Stimulated activated CD8-positive, alpha-beta memory T cell treated with anti-CD3 and anti-CD28 coated beads, Interleukin-2, amount 100 ng/mL, for 1 hour (primary cell): Measurements from ENCODE around the gene KRTAP12-2.
"Not testable (repeated sequence)": the region's sequence is repeated elsewhere in the genome, so short reads cannot be mapped to it uniquely, and the experiment has no call there.

Experiments used
- DNase-seq, 2 donors: peaks; one replicate each; pipeline ENCODE4 v3.0.0-alpha.2; 2020; ENCODE audit warnings: low read depth in 2 of 2

The KRTAP12-2 gene

DNA sequence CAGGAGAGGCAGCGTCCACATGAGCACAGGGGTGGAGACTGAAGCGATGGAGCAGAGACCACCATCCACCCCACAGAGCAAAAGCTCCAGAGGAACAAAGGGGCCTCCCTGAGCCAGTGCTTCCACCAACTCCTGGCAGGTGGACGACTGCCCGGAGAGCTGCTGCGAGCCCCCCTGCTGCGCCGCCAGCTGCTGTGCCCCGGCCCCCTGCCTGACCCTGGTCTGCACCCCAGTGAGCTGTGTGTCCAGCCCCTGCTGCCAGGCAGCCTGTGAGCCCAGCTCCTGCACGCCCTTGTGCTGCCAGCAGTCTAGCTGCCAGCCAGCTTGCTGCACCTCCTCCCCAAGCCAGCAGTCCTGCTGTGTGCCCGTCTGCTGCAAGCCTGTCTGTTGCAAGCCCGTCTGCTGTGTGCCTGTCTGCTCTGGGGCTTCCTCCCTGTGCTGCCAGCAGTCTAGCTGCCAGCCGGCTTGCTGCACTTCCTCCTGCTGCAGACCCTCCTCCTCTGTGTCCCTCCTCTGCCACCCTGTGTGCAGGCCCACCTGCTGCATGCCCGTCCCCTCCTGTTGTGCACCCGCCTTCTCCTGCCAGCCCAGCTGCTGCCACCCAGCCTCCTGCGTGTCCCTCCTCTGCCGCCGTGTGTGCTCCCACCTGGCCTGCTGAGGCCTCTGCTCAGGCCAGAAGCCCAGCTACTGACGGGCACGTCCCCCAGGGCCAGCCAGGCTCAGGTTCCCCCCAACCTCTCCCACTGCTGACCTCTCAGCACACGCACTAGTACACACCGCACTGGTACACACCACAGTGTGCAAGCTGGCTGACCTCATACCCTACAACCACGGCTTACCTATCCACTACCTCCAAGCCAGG, 35.6 kb upstream of the KRTAP12-2 start:
- DNase-seq = no peak

DNA sequence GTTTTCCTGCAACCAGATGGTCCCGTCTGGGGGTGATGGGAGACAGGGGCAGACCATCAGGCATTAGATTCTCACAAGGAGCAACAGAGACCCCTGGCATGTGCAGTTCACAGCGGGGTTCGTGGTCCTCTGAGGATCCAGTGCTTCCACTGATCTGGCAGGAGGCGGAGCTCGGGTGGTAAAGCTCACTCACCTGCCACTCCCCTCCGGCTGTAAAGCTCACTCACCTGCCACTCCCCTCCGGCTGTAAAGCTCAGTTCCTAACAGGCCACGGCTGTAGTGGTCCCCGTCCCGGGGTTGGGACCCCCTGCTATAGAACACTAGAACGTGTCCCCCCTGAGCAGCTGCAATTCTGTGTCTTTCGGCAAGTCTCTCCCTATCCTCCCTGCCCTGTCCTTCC, 34.8 kb upstream of the KRTAP12-2 start:
- no peak for DNase-seq

- DNase-seq = no peak
These were observed 34.3 kb upstream of the KRTAP12-2 start for GRCh38 chr21:44701023-44701400.

DNA sequence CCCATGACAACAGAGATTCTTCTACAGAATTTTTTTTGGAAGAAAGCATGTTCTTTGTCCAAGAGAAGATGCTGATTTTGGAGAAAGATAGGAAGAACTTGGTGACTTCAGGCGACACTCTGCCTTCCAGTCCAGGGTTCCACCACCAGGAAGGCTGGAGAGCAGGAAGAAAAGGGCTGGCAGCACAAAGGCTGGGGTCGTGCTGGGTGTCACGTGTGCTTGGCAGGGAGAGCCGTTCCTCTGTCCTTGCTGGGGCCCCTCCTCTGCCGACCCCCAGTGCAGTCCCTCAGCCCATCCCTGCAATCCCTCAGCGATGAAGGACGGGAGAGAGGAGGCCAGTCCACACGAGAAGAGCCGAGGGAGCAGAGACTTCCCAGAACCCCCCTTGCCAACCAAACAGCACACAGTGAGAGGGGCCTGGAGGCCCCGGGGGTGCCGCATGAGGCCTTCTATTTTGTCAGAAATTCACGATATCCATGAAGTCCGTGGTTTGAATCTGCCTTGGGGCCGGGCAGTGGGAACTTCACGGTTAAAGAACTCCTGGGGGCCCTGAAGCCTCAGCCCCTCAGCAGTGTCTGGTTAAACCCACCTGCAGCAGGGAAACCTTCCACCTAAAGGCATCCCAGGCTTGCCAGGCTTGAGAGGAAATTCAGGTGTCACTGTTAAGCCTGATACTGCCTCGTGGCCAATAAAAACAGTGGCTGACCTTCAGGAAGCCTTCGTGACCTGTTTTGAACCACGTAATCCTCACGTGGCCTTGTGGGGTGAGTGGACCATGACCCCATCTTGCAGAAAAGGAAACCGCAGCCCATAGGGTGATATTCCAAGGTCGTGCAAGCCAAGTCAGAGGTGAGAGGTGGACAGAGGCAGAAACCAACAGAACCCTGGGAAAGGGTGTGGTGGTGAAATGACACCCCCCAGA, 33.6 kb upstream of the KRTAP12-2 start:
- DNase-seq = no peak

GRCh38 chr21:44699502-44700001, 32.8 kb upstream of the KRTAP12-2 start:
- DNase-seq = no peak

GRCh38 chr21:44697811-44698734, 31.3 kb upstream of the KRTAP12-2 start:
- no peak for DNase-seq

DNA sequence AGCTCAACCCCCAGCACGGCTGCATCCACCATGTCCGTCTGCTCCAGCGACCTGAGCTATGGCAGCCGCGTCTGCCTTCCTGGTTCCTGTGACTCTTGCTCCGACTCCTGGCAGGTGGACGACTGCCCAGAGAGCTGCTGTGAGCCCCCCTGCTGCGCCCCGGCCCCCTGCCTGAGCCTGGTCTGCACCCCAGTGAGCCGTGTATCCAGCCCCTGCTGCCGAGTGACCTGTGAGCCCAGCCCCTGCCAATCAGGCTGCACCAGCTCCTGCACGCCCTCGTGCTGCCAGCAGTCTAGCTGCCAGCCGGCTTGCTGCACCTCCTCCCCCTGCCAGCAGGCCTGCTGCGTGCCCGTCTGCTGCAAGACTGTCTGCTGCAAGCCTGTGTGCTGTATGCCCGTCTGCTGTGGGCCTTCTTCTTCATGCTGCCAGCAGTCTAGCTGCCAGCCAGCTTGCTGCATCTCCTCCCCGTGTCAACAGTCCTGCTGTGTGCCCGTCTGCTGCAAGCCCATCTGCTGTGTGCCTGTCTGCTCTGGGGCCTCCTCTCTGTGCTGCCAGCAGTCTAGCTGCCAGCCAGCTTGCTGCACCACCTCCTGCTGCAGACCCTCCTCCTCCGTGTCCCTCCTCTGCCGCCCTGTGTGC, 30.6 kb upstream of the KRTAP12-2 start, which contains the start of gene KRTAP10-12:
TSS of gene KRTAP10-12 (plus strand) at position 1 of the 639 bp plus-strand sequence. CDS start at position 31, 30 bp downstream.
- DNase-seq = not testable (repeated sequence)

GRCh38 chr21:44696572-44696971, 29.8 kb upstream of the KRTAP12-2 start:
- DNase-seq = no peak

GRCh38 chr21:44695641-44696040, 28.9 kb upstream of the KRTAP12-2 start:
- no peak for DNase-seq

- no peak for DNase-seq
These were observed 28.5 kb upstream of the KRTAP12-2 start for GRCh38 chr21:44695184-44695583.

DNA sequence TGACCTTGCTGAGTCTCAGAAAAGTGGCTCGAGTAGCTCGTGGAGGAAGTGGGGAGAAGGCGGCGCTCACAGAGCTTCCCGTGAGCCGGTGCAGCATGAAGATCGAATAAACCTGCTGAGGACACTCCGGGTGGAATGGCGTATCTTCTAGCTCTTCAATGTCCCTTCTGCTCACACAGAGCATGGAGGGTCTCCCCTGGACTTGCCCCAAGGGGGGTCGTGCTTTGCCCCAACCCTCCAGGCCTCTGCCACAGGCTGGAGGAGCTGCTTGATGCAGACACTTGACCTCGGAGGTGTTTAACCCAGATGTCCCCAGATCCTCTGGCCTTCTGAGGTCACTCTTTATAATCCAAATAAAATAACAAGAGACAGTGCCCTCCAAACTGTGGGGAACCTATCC, 28.0 kb upstream of the KRTAP12-2 start:
- DNase-seq = no peak

DNA sequence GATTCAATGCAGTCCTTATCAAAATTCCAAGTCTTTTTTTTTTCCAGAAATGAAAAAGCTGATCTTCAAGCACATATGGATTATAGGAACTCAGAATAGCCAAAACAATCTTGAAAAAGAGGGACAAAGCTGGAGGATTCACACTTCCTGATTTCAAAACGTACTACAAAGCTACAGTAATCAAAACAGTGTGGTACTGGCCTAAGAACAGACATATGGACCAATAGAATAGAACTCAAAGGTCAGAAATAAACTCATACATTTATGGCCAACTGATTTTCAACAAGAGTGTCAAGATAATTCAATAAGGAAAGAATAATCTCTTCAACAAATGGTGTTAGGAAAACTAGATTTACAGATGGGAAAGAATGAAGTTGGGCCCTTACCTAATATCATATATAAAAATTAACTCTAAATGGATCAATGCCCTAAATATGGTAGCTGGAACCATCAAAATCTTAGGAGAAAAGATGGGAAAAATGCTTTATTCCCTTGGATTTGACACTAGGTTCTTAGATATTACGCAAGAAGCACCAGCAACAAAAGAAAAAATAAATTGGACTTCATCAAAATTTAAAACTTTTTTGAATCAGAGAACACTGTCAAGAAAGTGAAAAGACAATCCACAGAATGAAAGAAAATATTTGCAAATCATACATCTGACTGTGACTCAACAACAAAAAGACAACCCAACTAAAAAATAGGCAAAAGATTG, 26.2 kb upstream of the KRTAP12-2 start:
- no peak for DNase-seq

DNA sequence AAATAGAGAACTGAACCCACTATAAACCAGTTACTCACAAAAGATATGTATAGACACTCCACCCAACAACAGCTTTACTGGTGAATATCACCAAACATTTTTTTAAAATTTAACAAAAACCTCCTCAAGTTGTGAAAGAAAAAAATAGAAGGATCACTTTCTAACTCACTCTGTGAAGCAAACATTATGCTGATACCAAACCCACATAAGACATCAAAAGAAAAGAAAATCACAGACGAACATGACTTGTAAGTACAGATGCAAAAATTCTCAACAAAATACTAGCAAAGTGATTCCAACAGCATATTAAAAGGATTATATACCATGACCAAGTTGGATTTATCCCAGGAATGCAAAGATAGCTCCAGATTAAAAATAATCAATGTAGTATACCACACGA, 25.0 kb upstream of the KRTAP12-2 start:
- no peak for DNase-seq

DNA sequence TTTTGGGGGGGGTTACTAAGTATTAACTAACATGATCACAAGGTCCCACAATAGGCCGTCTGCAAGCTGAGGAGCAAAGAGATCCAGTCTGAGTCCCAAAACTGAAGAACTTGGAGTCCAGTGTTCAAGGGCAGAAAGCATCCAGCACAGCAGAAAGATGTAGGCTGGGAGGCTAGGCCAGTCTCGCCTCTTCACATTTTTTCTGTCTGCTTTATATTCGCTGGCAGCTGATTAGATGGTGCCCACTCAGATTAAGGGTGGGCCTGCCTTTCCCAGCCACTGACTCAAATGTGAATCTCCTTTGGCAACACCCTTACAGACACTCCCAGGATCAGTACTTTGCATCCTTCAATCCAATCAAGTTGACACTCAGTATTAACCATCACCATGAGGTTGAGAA, 23.0 kb upstream of the KRTAP12-2 start:
- DNase-seq = not testable (repeated sequence)

DNA sequence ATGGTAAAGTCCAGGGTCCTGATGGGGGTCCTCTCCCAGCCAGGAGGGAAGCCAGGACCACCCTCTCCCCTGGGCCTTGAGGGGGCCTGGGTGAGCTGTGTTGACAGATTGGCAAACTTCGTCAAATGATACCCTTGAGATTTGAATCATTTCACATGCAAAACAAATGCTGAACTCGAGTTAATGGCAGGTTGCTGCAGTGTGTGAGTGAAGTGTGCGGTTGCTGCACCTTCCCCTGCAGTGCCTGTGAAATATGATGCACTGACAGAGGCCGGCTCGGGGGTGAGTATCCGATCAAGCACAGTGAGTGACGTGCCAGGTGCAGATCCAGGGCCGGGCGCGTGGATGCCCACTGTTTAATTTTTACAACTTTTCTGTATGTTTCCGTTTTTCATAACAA, 20.9 kb upstream of the KRTAP12-2 start:
- no peak for DNase-seq

- no peak for DNase-seq
These were observed 20.3 kb upstream of the KRTAP12-2 start for GRCh38 chr21:44686843-44687561.

DNA sequence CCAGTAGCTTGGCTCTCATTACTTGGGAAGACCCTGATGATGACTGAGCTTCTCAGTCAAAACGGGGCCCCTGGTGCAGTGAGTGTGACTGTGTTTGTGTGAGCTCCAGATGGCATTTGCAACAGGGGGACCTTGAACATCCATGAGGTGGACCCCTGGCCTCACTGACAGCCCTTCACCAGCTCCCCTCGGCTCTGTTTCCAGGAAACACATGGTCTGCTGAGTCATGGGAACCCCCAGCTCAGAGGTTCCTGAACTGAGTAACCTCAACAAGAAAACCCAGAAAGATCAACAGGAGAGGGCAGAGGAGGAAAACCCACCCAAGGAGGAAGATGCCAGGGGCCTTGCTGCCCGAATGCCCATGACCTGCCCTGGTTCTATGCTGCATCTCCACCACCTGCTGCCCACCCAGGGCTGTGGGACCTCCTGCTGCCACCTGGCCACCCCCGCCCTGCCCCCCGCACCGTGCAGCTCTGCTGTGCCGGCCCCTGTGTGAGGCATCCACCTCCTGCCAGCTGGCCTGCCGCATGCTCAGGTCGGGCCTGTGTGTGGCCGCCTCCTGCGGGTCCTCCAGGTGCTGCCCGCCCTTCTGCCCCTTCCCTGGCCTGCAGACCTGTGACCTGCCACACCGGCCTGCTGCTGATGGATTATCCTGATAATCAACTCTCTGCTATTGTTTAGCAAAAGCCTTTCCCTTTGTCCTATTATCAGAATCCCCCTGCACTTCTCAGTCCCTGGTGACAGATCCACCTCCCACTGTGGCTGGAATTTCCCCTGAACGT, 19.5 kb upstream of the KRTAP12-2 start:
- DNase-seq = no peak

- DNase-seq = not testable (repeated sequence)
These were observed 18.3 kb upstream of the KRTAP12-2 start for GRCh38 chr21:44685050-44685449.

- no peak for DNase-seq
These were observed 17.8 kb upstream of the KRTAP12-2 start for GRCh38 chr21:44684483-44684882.
